Measurements from ENCODE around the gene BTBD2. TPM values are rescaled to one million over a fixed set of nuclear protein-coding genes. Genes with fewer than 3 reads are reported as not detected.
"Not testable (repeated sequence)": the region's sequence is repeated elsewhere in the genome, so short reads cannot be mapped to it uniquely, and the experiment has no call there.

BTBD2 gene
- total RNA-seq, 1 experiment from 2014 or later, result 32.6 TPM

GRCh38 chr19:2039089-2039958 is 23.8 kb upstream of the BTBD2 start:
- H3K4me1 ChIP-seq (replicated peaks), result peaks cover 6% of the 10 kb centered on the region
- no peak overlapping the region for H3K4me3 ChIP-seq
- peak in 1 of 2 experiments; percentile 43 for DNase-seq (ENCODE audit: low read depth in 1 of 2, low spot score in 2 of 2)
- H3K27me3 ChIP-seq (replicated peaks), result no peaks in the 10 kb centered on the region
- peaks cover 3% of the 10 kb centered on the region; the same call in 1 of the 2 replicates for H3K9me3 ChIP-seq (replicated peaks)
- no peak overlapping the region for H3K27ac ChIP-seq
- peaks cover 28% of the 10 kb centered on the region for H3K36me3 ChIP-seq

GRCh38 chr19:2038284-2039088 is 23.0 kb upstream of the BTBD2 start:
- H3K9me3 ChIP-seq (replicated peaks), result peaks cover 3% of the 10 kb centered on the region; the same call in 1 of the 2 replicates
- no peaks in the 10 kb centered on the region for H3K27me3 ChIP-seq (replicated peaks)
- H3K4me1 ChIP-seq (replicated peaks), result peaks cover 6% of the 10 kb centered on the region
- no peak overlapping the region for H3K27ac ChIP-seq
- H3K4me3 ChIP-seq, result no peak overlapping the region
- peak in 1 of 2 experiments; percentile 41 for DNase-seq (ENCODE audit: low read depth in 1 of 2, low spot score in 2 of 2)
- peaks cover 28% of the 10 kb centered on the region for H3K36me3 ChIP-seq

- peaks cover 3% of the 10 kb centered on the region; the same call in 1 of the 2 replicates for H3K9me3 ChIP-seq (replicated peaks)
- peaks cover 20% of the 10 kb centered on the region for H3K36me3 ChIP-seq
- no peak for DNase-seq (ENCODE audit: low read depth in 1 of 2, low spot score in 2 of 2)
- no peak overlapping the region for H3K27ac ChIP-seq
- H3K4me3 ChIP-seq, result no peak overlapping the region
- peaks cover 7% of the 10 kb centered on the region for H3K4me1 ChIP-seq (replicated peaks)
- no peaks in the 10 kb centered on the region for H3K27me3 ChIP-seq (replicated peaks)
These were observed 22.2 kb upstream of the BTBD2 start for GRCh38 chr19:2037651-2038255.

GRCh38 chr19:2036424-2036823 is 20.9 kb upstream of the BTBD2 start:
- no peak for DNase-seq (ENCODE audit: low read depth in 1 of 2, low spot score in 2 of 2)
- peaks cover 8% of the 10 kb centered on the region for H3K36me3 ChIP-seq
- no peak overlapping the region for H3K4me3 ChIP-seq
- H3K27me3 ChIP-seq (replicated peaks), result no peaks in the 10 kb centered on the region
- H3K4me1 ChIP-seq (replicated peaks), result peaks cover 13% of the 10 kb centered on the region
- H3K9me3 ChIP-seq (replicated peaks), result peaks cover 3% of the 10 kb centered on the region; the same call in 1 of the 2 replicates
- H3K27ac ChIP-seq, result no peak overlapping the region

GRCh38 chr19:2035590-2035991 is 20.1 kb upstream of the BTBD2 start:
- DNase-seq (ENCODE audit: low read depth in 1 of 2, low spot score in 2 of 2), result no peak
- H3K9me3 ChIP-seq (replicated peaks), result peaks cover 3% of the 10 kb centered on the region; the same call in 1 of the 2 replicates

GRCh38 chr19:2034729-2035589 is 19.4 kb upstream of the BTBD2 start:
- H3K4me1 ChIP-seq (replicated peaks), result peaks cover 13% of the 10 kb centered on the region
- peaks cover 3% of the 10 kb centered on the region; the same call in 1 of the 2 replicates for H3K9me3 ChIP-seq (replicated peaks)
- no peaks in the 10 kb centered on the region for H3K36me3 ChIP-seq
- no peak overlapping the region for H3K4me3 ChIP-seq
- DNase-seq (ENCODE audit: low read depth in 1 of 2, low spot score in 2 of 2), result no peak
- H3K27ac ChIP-seq, result no peak overlapping the region
- H3K27me3 ChIP-seq (replicated peaks), result no peaks in the 10 kb centered on the region

More at GRCh38 chr19:2035590-2035991, 20.1 kb upstream of the BTBD2 start:
- no peaks in the 10 kb centered on the region for H3K27me3 ChIP-seq (replicated peaks)
- peaks cover 13% of the 10 kb centered on the region for H3K4me1 ChIP-seq (replicated peaks)
- H3K27ac ChIP-seq, result no peak overlapping the region
- H3K36me3 ChIP-seq, result peaks cover under 1% of the 10 kb centered on the region; the same call in 1 of the 2 replicates
- H3K4me3 ChIP-seq, result no peak overlapping the region

GRCh38 chr19:2034253-2034652 is 18.7 kb upstream of the BTBD2 start:
- H3K4me3 ChIP-seq; H3K9me3 ChIP-seq (replicated peaks); H3K27ac ChIP-seq; H3K27me3 ChIP-seq (replicated peaks); DNase-seq (ENCODE audit: low read depth in 1 of 2, low spot score in 2 of 2); H3K36me3 ChIP-seq: not testable (repeated sequence)
- peaks cover 15% of the 10 kb centered on the region for H3K4me1 ChIP-seq (replicated peaks)

GRCh38 chr19:2033825-2034159 is 18.3 kb upstream of the BTBD2 start:
- Histone ChIP-seq H3K27me3 (replicated peaks) (no peaks in the 10 kb centered on the region), H3K9me3 (replicated peaks) (peaks cover 3% of the 10 kb centered on the region; the same call in 1 of the 2 replicates), H3K36me3 (no peaks in the 10 kb centered on the region), H3K27ac (no peak overlapping the region), H3K4me1 (replicated peaks) (peaks cover 19% of the 10 kb centered on the region), H3K4me3 (no peak overlapping the region)
- DNase-seq (ENCODE audit: low read depth in 1 of 2, low spot score in 2 of 2), result no peak

GRCh38 chr19:2033115-2033824 is 17.8 kb upstream of the BTBD2 start:
- Histone ChIP-seq H3K27me3 (replicated peaks) (no peaks in the 10 kb centered on the region), H3K36me3 (no peaks in the 10 kb centered on the region), H3K9me3 (replicated peaks) (peaks cover 3% of the 10 kb centered on the region; the same call in 1 of the 2 replicates), H3K27ac (no peak overlapping the region), H3K4me1 (replicated peaks) (peaks cover 21% of the 10 kb centered on the region), H3K4me3 (no peak overlapping the region)
- DNase-seq (ENCODE audit: low read depth in 1 of 2, low spot score in 2 of 2), result peak in 1 of 2 experiments; percentile 40

- H3K27ac ChIP-seq, result peak overlapping the region; percentile 0; the same call in 1 of the 2 replicates
- DNase-seq (ENCODE audit: low read depth in 1 of 2, low spot score in 2 of 2), result peak; percentile 78 to 94
- H3K4me3 ChIP-seq, result no peak overlapping the region
- peaks cover 3% of the 10 kb centered on the region; the same call in 1 of the 2 replicates for H3K9me3 ChIP-seq (replicated peaks)
- H3K36me3 ChIP-seq, result no peaks in the 10 kb centered on the region
- H3K27me3 ChIP-seq (replicated peaks), result no peaks in the 10 kb centered on the region
- peaks cover 23% of the 10 kb centered on the region for H3K4me1 ChIP-seq (replicated peaks)
These were observed 16.9 kb upstream of the BTBD2 start for GRCh38 chr19:2032296-2032941.

- no peaks in the 10 kb centered on the region for H3K36me3 ChIP-seq
- DNase-seq (ENCODE audit: low read depth in 1 of 2, low spot score in 2 of 2), result no peak
- no peak overlapping the region for H3K27ac ChIP-seq
- no peaks in the 10 kb centered on the region for H3K9me3 ChIP-seq (replicated peaks)
- H3K4me3 ChIP-seq, result no peak overlapping the region
- peaks cover 18% of the 10 kb centered on the region for H3K4me1 ChIP-seq (replicated peaks)
- no peaks in the 10 kb centered on the region for H3K27me3 ChIP-seq (replicated peaks)
These were observed 11.8 kb upstream of the BTBD2 start for GRCh38 chr19:2027361-2027760.

GRCh38 chr19:2026770-2027169 is 11.3 kb upstream of the BTBD2 start:
- Histone ChIP-seq H3K4me3 (no peak overlapping the region), H3K27ac (no peak overlapping the region), H3K4me1 (replicated peaks) (peaks cover 12% of the 10 kb centered on the region), H3K9me3 (replicated peaks) (no peaks in the 10 kb centered on the region), H3K27me3 (replicated peaks) (no peaks in the 10 kb centered on the region), H3K36me3 (no peaks in the 10 kb centered on the region)
- no peak for DNase-seq (ENCODE audit: low read depth in 1 of 2, low spot score in 2 of 2)

Measured in SJSA1 (cell line).